ENCODE measurements around the gene NAV3. TPM values are rescaled to one million over a fixed set of nuclear protein-coding genes. Genes with fewer than 3 reads are reported as not detected.

The NAV3 gene
- total and polyA plus RNA-seq, 2 experiments from 2014 or later, result 1.2 to 9.0 TPM

GRCh38 chr12:77932216-77932615 lies 101.5 kb downstream of the NAV3 start:
- peak; percentile 4 for TF ChIP-seq CTCF (IDR thresholded peaks at IDR 0.05; ENCODE audit: low read depth, low read length)
- DNase-seq (ENCODE audit: low read depth in 1 of 2, low spot score in 1 of 2), result no peak
- H3K36me3 ChIP-seq, result no peaks in the 10 kb centered on the region
- H3K27ac ChIP-seq, result no peak overlapping the region
- no peaks in the 10 kb centered on the region for H3K9me3 ChIP-seq (ENCODE audit: low read depth)
- no peaks in the 10 kb centered on the region for H3K4me1 ChIP-seq (ENCODE audit: low read depth)
- no peaks in the 10 kb centered on the region for H3K27me3 ChIP-seq
- H3K4me3 ChIP-seq, result no peak overlapping the region

- no peak for DNase-seq (ENCODE audit: low read depth in 1 of 2, low spot score in 1 of 2)
- Histone ChIP-seq H3K27me3 (no peaks in the 10 kb centered on the region), H3K27ac (no peak overlapping the region), H3K9me3 (ENCODE audit: low read depth) (no peaks in the 10 kb centered on the region), H3K4me1 (ENCODE audit: low read depth) (peaks cover 7% of the 10 kb centered on the region), H3K36me3 (no peaks in the 10 kb centered on the region), H3K4me3 (no peak overlapping the region)
- TF ChIP-seq CTCF (IDR thresholded peaks at IDR 0.05; ENCODE audit: low read depth, low read length), result no peak
Observed at GRCh38 chr12:77938301-77938700, 107.6 kb downstream of the NAV3 start.

GRCh38 chr12:77940011-77940423 lies 109.3 kb downstream of the NAV3 start:
- H3K27ac ChIP-seq, result no peak overlapping the region
- H3K4me1 ChIP-seq (ENCODE audit: low read depth), result peaks cover 7% of the 10 kb centered on the region
- H3K36me3 ChIP-seq, result no peaks in the 10 kb centered on the region
- no peak overlapping the region for H3K4me3 ChIP-seq
- peak; percentile 9 to 78 for DNase-seq (ENCODE audit: low read depth in 1 of 2, low spot score in 1 of 2)
- H3K9me3 ChIP-seq (ENCODE audit: low read depth), result no peaks in the 10 kb centered on the region
- TF ChIP-seq CTCF (IDR thresholded peaks at IDR 0.05; ENCODE audit: low read depth, low read length), result no peak
- no peaks in the 10 kb centered on the region for H3K27me3 ChIP-seq

GRCh38 chr12:77940567-77940966 lies 109.9 kb downstream of the NAV3 start:
- Histone ChIP-seq H3K27ac (no peak overlapping the region), H3K4me1 (ENCODE audit: low read depth) (peaks cover 7% of the 10 kb centered on the region), H3K9me3 (ENCODE audit: low read depth) (no peaks in the 10 kb centered on the region), H3K4me3 (no peak overlapping the region), H3K27me3 (no peaks in the 10 kb centered on the region), H3K36me3 (no peaks in the 10 kb centered on the region)
- DNase-seq (ENCODE audit: low read depth in 1 of 2, low spot score in 1 of 2), result peak; percentile 8 to 54
- TF ChIP-seq CTCF (IDR thresholded peaks at IDR 0.05; ENCODE audit: low read depth, low read length), result no peak

- H3K4me3 ChIP-seq, result no peak overlapping the region
- TF ChIP-seq CTCF (IDR thresholded peaks at IDR 0.05; ENCODE audit: low read depth, low read length), result no peak
Observed at GRCh38 chr12:77941401-77941800, 110.7 kb downstream of the NAV3 start.

GRCh38 chr12:77943466-77943865 lies 112.8 kb downstream of the NAV3 start:
- Histone ChIP-seq H3K27ac (no peak overlapping the region), H3K27me3 (no peaks in the 10 kb centered on the region), H3K4me3 (no peak overlapping the region), H3K4me1 (ENCODE audit: low read depth) (peaks cover 7% of the 10 kb centered on the region), H3K36me3 (no peaks in the 10 kb centered on the region), H3K9me3 (ENCODE audit: low read depth) (no peaks in the 10 kb centered on the region)
- TF ChIP-seq CTCF (IDR thresholded peaks at IDR 0.05; ENCODE audit: low read depth, low read length), result no peak
- DNase-seq (ENCODE audit: low read depth in 1 of 2, low spot score in 1 of 2), result peak in 1 of 2 donors; percentile 86

More at GRCh38 chr12:77941401-77941800, 110.7 kb downstream of the NAV3 start:
- Histone ChIP-seq H3K36me3 (no peaks in the 10 kb centered on the region), H3K27me3 (no peaks in the 10 kb centered on the region), H3K27ac (no peak overlapping the region), H3K4me1 (ENCODE audit: low read depth) (peaks cover 7% of the 10 kb centered on the region), H3K9me3 (ENCODE audit: low read depth) (no peaks in the 10 kb centered on the region)
- no peak for DNase-seq (ENCODE audit: low read depth in 1 of 2, low spot score in 1 of 2)

All from cardiac muscle cell (in vitro differentiated cells and primary cell).